Thyroid gland (tissue), 4 donors: ENCODE data around the gene KLHL8. TPM values are rescaled to one million over a fixed set of nuclear protein-coding genes. Genes with fewer than 3 reads are reported as not detected.
"Not testable (repeated sequence)": the region's sequence is repeated elsewhere in the genome, so short reads cannot be mapped to it uniquely, and the experiment has no call there.

Source experiments
- DNase-seq, 2 donors: peaks; one replicate each; pipeline ENCODE4 v3.0.0-alpha.2; 2019
- H3K27ac ChIP-seq, 3 donors: fragments of 200-600 bp; sonication (generic); 1 replicate in 2 of 3; 2 replicates in 1 of 3; pipeline ENCODE4 v1.5.1; 2016 to 2019; ENCODE audit warnings: mild to moderate bottlenecking in 1 of 3, moderate library complexity in 1 of 3
- H3K27me3 ChIP-seq: fragments of 200-600 bp; sonication (generic); one replicate; pipeline ENCODE4 v1.5.1; 2019
- H3K36me3 ChIP-seq, 2 donors: fragments of 200-600 bp; sonication (generic); one replicate each; pipeline ENCODE4 v1.5.1; 2016 to 2019
- H3K4me1 ChIP-seq, 2 donors: fragments of 200-600 bp; sonication (generic); one replicate each; pipeline ENCODE4 v1.5.1; 2017 to 2019
- H3K4me3 ChIP-seq, 3 donors: fragments of 200-600 bp; sonication (generic); replicated peaks in 1 of 3; 1 replicate in 2 of 3; 2 replicates in 1 of 3; pipeline ENCODE4 v1.5.1; 2016; ENCODE audit warnings: mild to moderate bottlenecking in 1 of 3
- H3K9me3 ChIP-seq: fragments of 200-600 bp; sonication (generic); one replicate; pipeline ENCODE4 v1.5.1; 2017
- CTCF ChIP-seq, 6 experiments: fragments of 200-600 bp in 3 of 6; fragments of 450-650 bp in 3 of 6; sonication (generic) in 3 of 6; IDR thresholded peaks; one replicate each; pipeline ENCODE4 v1.5.1; 2016 to 2019; ENCODE audit warnings: antibody characterized with exemption in 6 of 6, mild to moderate bottlenecking in 2 of 6, inconsistent platforms in 1 of 6, moderate library complexity in 1 of 6
- POLR2A ChIP-seq, 2 donors: fragments of 450-650 bp; IDR thresholded peaks; one replicate each; pipeline ENCODE4 v1.6.1; 2017; ENCODE audit warnings: antibody characterized with exemption in 2 of 2, mild to moderate bottlenecking in 2 of 2, moderate library complexity in 1 of 2
- WGBS, 2 donors: methylation state at CpG; one replicate each; pipeline ENCODE4 v1.1.5; 2017; 5-methylcytosine and 5-hydroxymethylcytosine counted together
- intact Hi-C: fragments of 100-400 bp; cut with DNase I; formaldehyde crosslinking; loops from one replicate; pipeline ENCODE4 v1.15.1; 2023
- total RNA-seq, 4 donors: library from RNA; depleted of rRNA; stranded (reverse); fragments of >200 nt; gene quantifications; one replicate each; pipeline ENCODE4 v1.2.3, GENCODE V29; 2016

The KLHL8 gene
- total RNA-seq, 4 donors from 2014 or later: 24.1 to 32.8 (median 27.9) TPM

GRCh38 chr4:87224141-87224923 lies 3.9 kb upstream of the KLHL8 start:
- DNase-seq: no peak
- H3K27ac ChIP-seq: no peak overlapping the region
- H3K27me3 ChIP-seq: no peaks in the 10 kb centered on the region
- H3K36me3 ChIP-seq: no peaks in the 10 kb centered on the region
- H3K9me3 ChIP-seq: no peaks in the 10 kb centered on the region
- no peaks in the 10 kb centered on the region for H3K4me1 ChIP-seq
- intact Hi-C loops: no loop called here
- no peak for TF ChIP-seq CTCF (IDR thresholded peaks at IDR 0.05)
- no peak for TF ChIP-seq POLR2A (IDR thresholded peaks at IDR 0.05)
- no peak overlapping the region for H3K4me3 ChIP-seq
- 79 to 80% methylated on average over 10 of the region's 10 CpGs for WGBS, 2 donors

GRCh38 chr4:87219632-87220093 lies 755 bp downstream of the KLHL8 start:
- TF ChIP-seq POLR2A (IDR thresholded peaks at IDR 0.05) (no peak), CTCF (IDR thresholded peaks at IDR 0.05) (peak in 2 of 6 experiments; percentile 27 to 32)
- peak overlapping the region; percentile 75 to 97 (median 80) for H3K4me3 ChIP-seq
- H3K27me3 ChIP-seq: no peaks in the 10 kb centered on the region
- DNase-seq: peak; percentile 42 to 52
- peaks cover 8 to 17% of the 10 kb centered on the region in 2 donors for H3K4me1 ChIP-seq
- H3K36me3 ChIP-seq: no peaks in the 10 kb centered on the region
- H3K27ac ChIP-seq: peak overlapping the region; percentile 75 to 94 (median 90)
- intact Hi-C loops: no loop called here
- H3K9me3 ChIP-seq: no peaks in the 10 kb centered on the region
- 0 to 1% methylated on average over 9 to 12 of the region's 40 CpGs for WGBS, 2 donors

- WGBS, 2 donors: 88 to 90% methylated on average over 6 of the region's 6 CpGs
These were observed 3.1 kb downstream of the KLHL8 start for GRCh38 chr4:87217235-87217763.

GRCh38 chr4:87216469-87216868 lies 3.9 kb downstream of the KLHL8 start:
- Histone ChIP-seq H3K9me3 (no peaks in the 10 kb centered on the region), H3K27me3 (no peaks in the 10 kb centered on the region), H3K36me3 (no peaks in the 10 kb centered on the region), H3K4me1 (peaks cover 29 to 32% of the 10 kb centered on the region in 2 donors), H3K4me3 (no peak overlapping the region), H3K27ac (no peak overlapping the region)
- intact Hi-C loops: no loop called here
- no peak for DNase-seq
- TF ChIP-seq POLR2A (IDR thresholded peaks at IDR 0.05) (no peak), CTCF (IDR thresholded peaks at IDR 0.05) (no peak)
- 96 to 98% methylated on average over 1 of the region's 1 CpG for WGBS, 2 donors

More at GRCh38 chr4:87217235-87217763, 3.1 kb downstream of the KLHL8 start:
- H3K4me3 ChIP-seq, H3K9me3 ChIP-seq, intact Hi-C loops, H3K36me3 ChIP-seq, DNase-seq, H3K27ac ChIP-seq, H3K27me3 ChIP-seq: not testable (repeated sequence)
- peaks cover 24 to 26% of the 10 kb centered on the region in 2 donors for H3K4me1 ChIP-seq

- no peak overlapping the region for H3K4me3 ChIP-seq
- H3K36me3 ChIP-seq: no peaks in the 10 kb centered on the region
- H3K27ac ChIP-seq: peak overlapping the region in 2 of 3 donors; percentile 40 to 60
- intact Hi-C loops: no loop called here
- DNase-seq: no peak
- peaks cover 30 to 42% of the 10 kb centered on the region in 2 donors for H3K4me1 ChIP-seq
- 77 to 90% methylated on average over 5 of the region's 5 CpGs for WGBS, 2 donors
- no peaks in the 10 kb centered on the region for H3K27me3 ChIP-seq
- H3K9me3 ChIP-seq: no peaks in the 10 kb centered on the region
- TF ChIP-seq CTCF (IDR thresholded peaks at IDR 0.05): no peak
- no peak for TF ChIP-seq POLR2A (IDR thresholded peaks at IDR 0.05)
These were observed 6.9 kb downstream of the KLHL8 start for GRCh38 chr4:87213421-87214075.
